ENCODE data around the gene GCNA. TPM values are rescaled to one million over a fixed set of nuclear protein-coding genes. Genes with fewer than 3 reads are reported as not detected.

The GCNA gene
- total RNA-seq, 1 experiment from 2014 or later, result 0.98 TPM

GRCh38 chrX:71549986-71550385 lies 28.3 kb upstream of the GCNA start:
- TF ChIP-seq SIN3A (IDR thresholded peaks at IDR 0.05; ENCODE audit: low read depth), result no peak
- no peak for TF ChIP-seq FOSL1 (IDR thresholded peaks at IDR 0.05; ENCODE audit: low read depth)
- no peak for TF ChIP-seq CBX3 (IDR thresholded peaks at IDR 0.05; ENCODE audit: low read depth)
- no peak for TF ChIP-seq MAX (IDR thresholded peaks at IDR 0.05)
- no peak for TF ChIP-seq JUND (IDR thresholded peaks at IDR 0.05)
- no peak for TF ChIP-seq YY1 (IDR thresholded peaks at IDR 0.05; ENCODE audit: extremely low read depth, insufficient replicate concordance, low read depth, low read length)
- TF ChIP-seq ELF1 (IDR thresholded peaks at IDR 0.05; ENCODE audit: borderline replicate concordance, low read depth), result no peak
- no peak for TF ChIP-seq ZNF274 (IDR thresholded peaks at IDR 0.05; ENCODE audit: low read depth, low read length)
- no peak for TF ChIP-seq ZFX (IDR thresholded peaks at IDR 0.05)
- no peak for TF ChIP-seq EZH2 (IDR thresholded peaks at IDR 0.05)
- ChIA-PET RAD21 (ENCODE audit: low non-redundant PET in 1 of 2, low total read pairs in 2 of 2, uncharacterized antibody in 2 of 2, unreplicated experiment in 2 of 2) (no interaction called here), CTCF (interaction anchor here (1.0 kb wide), 1 partner anchor 112 kb away, joined by 3 read pairs; no protein-coding TSS in a partner anchor), POLR2A (no interaction called here)
- no peak for ATAC-seq
- Histone ChIP-seq H4K20me1 (ENCODE audit: insufficient read depth) (peaks cover 4% of the 10 kb centered on the region; the same call in 1 of the 2 replicates), H3K27ac (ENCODE audit: low read depth, low read length) (no peak overlapping the region), H3K27me3 (ENCODE audit: insufficient read depth, low read length) (no peaks in the 10 kb centered on the region), H3K4me1 (ENCODE audit: control insufficient read depth in 1 of 2, insufficient read depth in 2 of 2, low read length in 2 of 2) (no peaks in the 10 kb centered on the region), H2AFZ (ENCODE audit: low read depth, low read length, poor library complexity, severe bottlenecking) (no peak overlapping the region), H3K4me2 (ENCODE audit: low read length) (no peak overlapping the region), H3K9me2 (ENCODE audit: insufficient read depth) (no peaks in the 10 kb centered on the region), H3K79me2 (ENCODE audit: insufficient read depth, low read length) (peaks cover 93% of the 10 kb centered on the region), H3K36me3 (ENCODE audit: control insufficient read depth in 1 of 2, insufficient read depth in 2 of 2, low read length in 2 of 2) (peaks cover 28 to 30% of the 10 kb centered on the region in 2 experiments; a peak in 3 of 4 replicates), H3K9me3 (ENCODE audit: control insufficient read depth in 1 of 2, insufficient read depth in 1 of 2, low read depth in 1 of 2, low read length in 2 of 2) (no peaks in the 10 kb centered on the region), H3K9ac (ENCODE audit: low read length) (no peak overlapping the region), H3K4me3 (replicated peaks in 1 of 2; ENCODE audit: low read depth in 1 of 2, low read length in 2 of 2) (no peak overlapping the region)
- no TSS peak for BruUV-seq (replicated peaks)
- DNase-seq (ENCODE audit: low read depth, low spot score), result no peak
- intact Hi-C loops (cut with micrococcal nuclease), result loop anchor here (10.0 kb wide), 1 partner anchor 145 kb away; no protein-coding TSS in a partner anchor

DNA sequence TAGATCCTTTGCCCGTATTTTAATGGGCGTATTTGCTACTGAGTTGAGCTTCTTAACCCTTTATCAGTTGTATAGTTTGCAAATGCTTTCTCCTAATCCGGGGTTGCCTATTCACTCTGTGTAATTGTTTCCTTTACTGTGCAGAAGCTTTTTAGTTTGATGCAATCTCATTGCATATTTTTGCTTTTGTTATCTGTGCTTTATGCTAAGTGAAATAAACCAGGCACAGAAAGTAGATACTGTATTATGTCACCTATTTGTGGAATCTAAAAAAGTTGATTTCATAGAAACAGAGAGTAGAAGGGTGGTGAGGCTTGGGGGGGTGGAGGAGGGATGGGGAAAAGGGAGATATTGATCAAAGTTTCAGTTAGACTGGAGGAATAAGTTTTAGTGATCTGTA lies 27.7 kb upstream of the GCNA start:
- peaks cover 26 to 30% of the 10 kb centered on the region in 2 experiments; a peak in 3 of 4 replicates for H3K36me3 ChIP-seq (ENCODE audit: control insufficient read depth in 1 of 2, insufficient read depth in 2 of 2, low read length in 2 of 2)
- TF ChIP-seq EZH2 (IDR thresholded peaks at IDR 0.05) (no peak), POLR2A (IDR thresholded peaks at IDR 0.05; ENCODE audit: borderline replicate concordance, extremely low read depth, insufficient read depth, insufficient read length) (no peak), FOSL1 (IDR thresholded peaks at IDR 0.05; ENCODE audit: low read depth) (no peak), MAX (IDR thresholded peaks at IDR 0.05) (no peak)
- TF ChIP-seq, protein P1, sequence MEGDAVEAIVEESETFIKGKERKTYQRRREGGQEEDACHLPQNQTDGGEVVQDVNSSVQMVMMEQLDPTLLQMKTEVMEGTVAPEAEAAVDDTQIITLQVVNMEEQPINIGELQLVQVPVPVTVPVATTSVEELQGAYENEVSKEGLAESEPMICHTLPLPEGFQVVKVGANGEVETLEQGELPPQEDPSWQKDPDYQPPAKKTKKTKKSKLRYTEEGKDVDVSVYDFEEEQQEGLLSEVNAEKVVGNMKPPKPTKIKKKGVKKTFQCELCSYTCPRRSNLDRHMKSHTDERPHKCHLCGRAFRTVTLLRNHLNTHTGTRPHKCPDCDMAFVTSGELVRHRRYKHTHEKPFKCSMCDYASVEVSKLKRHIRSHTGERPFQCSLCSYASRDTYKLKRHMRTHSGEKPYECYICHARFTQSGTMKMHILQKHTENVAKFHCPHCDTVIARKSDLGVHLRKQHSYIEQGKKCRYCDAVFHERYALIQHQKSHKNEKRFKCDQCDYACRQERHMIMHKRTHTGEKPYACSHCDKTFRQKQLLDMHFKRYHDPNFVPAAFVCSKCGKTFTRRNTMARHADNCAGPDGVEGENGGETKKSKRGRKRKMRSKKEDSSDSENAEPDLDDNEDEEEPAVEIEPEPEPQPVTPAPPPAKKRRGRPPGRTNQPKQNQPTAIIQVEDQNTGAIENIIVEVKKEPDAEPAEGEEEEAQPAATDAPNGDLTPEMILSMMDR (IDR thresholded peaks at IDR 0.05 in 2 of 3, conservative IDR thresholded peaks at IDR 0.05 in 1 of 3; ENCODE audit: borderline replicate concordance in 1 of 3, insufficient read depth in 1 of 3, low read depth in 2 of 3, low read length in 2 of 3), result no peak
- TF ChIP-seq, protein P2, sequence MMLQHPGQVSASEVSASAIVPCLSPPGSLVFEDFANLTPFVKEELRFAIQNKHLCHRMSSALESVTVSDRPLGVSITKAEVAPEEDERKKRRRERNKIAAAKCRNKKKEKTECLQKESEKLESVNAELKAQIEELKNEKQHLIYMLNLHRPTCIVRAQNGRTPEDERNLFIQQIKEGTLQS (IDR thresholded peaks at IDR 0.05), result no peak
- CTCF ChIA-PET, result no interaction called here
- intact Hi-C loops (cut with micrococcal nuclease), result loop anchor here (10.0 kb wide), 1 partner anchor 146 kb away; no protein-coding TSS in a partner anchor
- no peak overlapping the region for H3K4me2 ChIP-seq (ENCODE audit: low read length)
- peaks cover 93% of the 10 kb centered on the region for H3K79me2 ChIP-seq (ENCODE audit: insufficient read depth, low read length)
- H3K9me2 ChIP-seq (ENCODE audit: insufficient read depth), result no peaks in the 10 kb centered on the region
- no peaks in the 10 kb centered on the region for H3K4me1 ChIP-seq (ENCODE audit: control insufficient read depth in 1 of 2, insufficient read depth in 2 of 2, low read length in 2 of 2)
- no peak overlapping the region for H3K9ac ChIP-seq (ENCODE audit: low read length)
- RAD21 ChIA-PET (ENCODE audit: low non-redundant PET in 1 of 2, low total read pairs in 2 of 2, uncharacterized antibody in 2 of 2, unreplicated experiment in 2 of 2), result no interaction called here
- BruUV-seq (replicated peaks), result no TSS peak
- no peak overlapping the region for H3K4me3 ChIP-seq (replicated peaks in 1 of 2; ENCODE audit: low read depth in 1 of 2, low read length in 2 of 2)
- DNase-seq (ENCODE audit: low read depth, low spot score) (no peak), ATAC-seq (no peak)
- H3K9me3 ChIP-seq (ENCODE audit: control insufficient read depth in 1 of 2, insufficient read depth in 1 of 2, low read depth in 1 of 2, low read length in 2 of 2), result no peaks in the 10 kb centered on the region
- H3K27ac ChIP-seq (ENCODE audit: low read depth, low read length), result no peak overlapping the region
- H2AFZ ChIP-seq (ENCODE audit: low read depth, low read length, poor library complexity, severe bottlenecking), result no peak overlapping the region
- H3K27me3 ChIP-seq (ENCODE audit: insufficient read depth, low read length), result no peaks in the 10 kb centered on the region
- peaks cover 3% of the 10 kb centered on the region; the same call in 1 of the 2 replicates for H4K20me1 ChIP-seq (ENCODE audit: insufficient read depth)
- POLR2A ChIA-PET, result no interaction called here

Measured in HCT116 (cell line).